OCI-LY1 (cell line): ENCODE results near the gene PAFAH1B2.

Experiments
- CTCF ChIP-seq: fragments of 200-600 bp; sonication (generic), shearing (Covaris generic); IDR thresholded peaks from 2 replicates; pipeline ENCODE4 v1.5.1; 2017; ENCODE audit warnings: mild to moderate bottlenecking, antibody characterized with exemption, low read length, moderate library complexity, mixed read lengths
- EZH2 ChIP-seq: fragments of 200-600 bp; sonication (generic), shearing (Covaris generic); IDR thresholded peaks from 2 replicates; pipeline ENCODE4 v1.8.0; 2017; ENCODE audit warnings: borderline replicate concordance, mixed run types, mild to moderate bottlenecking, antibody characterized with exemption, low read length, moderate library complexity, mixed read lengths

- no peak for TF ChIP-seq EZH2
- no peak for TF ChIP-seq CTCF
Observed at GRCh38 chr11:117099696-117100095, 44.4 kb upstream of the PAFAH1B2 start.
